Right lobe of liver (tissue), 6 donors: ENCODE measurements around the gene BCL2. TPM values are rescaled to one million over a fixed set of nuclear protein-coding genes. Genes with fewer than 3 reads are reported as not detected.

ENCODE experiments used
- ATAC-seq, 4 donors: fragments of 200-7000 bp; cut with Tn5 transposase; one replicate each; pipeline ENCODE4 v1.9.1; 2020; ENCODE audit warnings: mild to moderate bottlenecking in 4 of 4, moderate library complexity in 4 of 4
- DNase-seq, 3 donors: peaks; one replicate each; pipeline ENCODE4 v3.0.0-alpha.2; 2020
- H3K27ac ChIP-seq, 3 donors: fragments of 200-600 bp; one replicate each; pipeline ENCODE4 v1.8.0; 2022
- H3K27me3 ChIP-seq, 2 donors: fragments of 200-600 bp; one replicate each; pipeline ENCODE4 v1.8.0; 2022
- H3K36me3 ChIP-seq, 4 donors: fragments of 200-600 bp; sonication (generic) in 1 of 4; one replicate each; pipeline versions ENCODE4 v1.5.1 to v1.8.0; 2017 to 2022; ENCODE audit warnings: control low read depth in 1 of 4
- H3K4me1 ChIP-seq, 4 donors: fragments of 200-600 bp; sonication (generic) in 1 of 4; one replicate each; pipeline versions ENCODE4 v1.5.1 to v1.8.0; 2017 to 2022; ENCODE audit warnings: control low read depth in 1 of 4
- H3K4me3 ChIP-seq, 3 donors: fragments of 200-600 bp; one replicate each; pipeline ENCODE4 v1.8.0; 2022
- H3K9me3 ChIP-seq, 4 donors: fragments of 200-600 bp; sonication (generic) in 1 of 4; one replicate each; pipeline versions ENCODE4 v1.5.1 to v1.8.0; 2017 to 2022; ENCODE audit warnings: control low read depth in 1 of 4
- CTCF ChIP-seq, 4 donors: fragments of 200-600 bp in 3 of 4; fragments of 450-650 bp in 1 of 4; IDR thresholded peaks; one replicate each; pipeline versions ENCODE4 v1.5.1 to v1.8.0; 2016 to 2022; ENCODE audit warnings: antibody characterized with exemption in 4 of 4, mild to moderate bottlenecking in 2 of 4
- POLR2A ChIP-seq: fragments of 450-650 bp; IDR thresholded peaks from one replicate; pipeline ENCODE4 v1.6.1; 2017; ENCODE audit warnings: antibody characterized with exemption, mild to moderate bottlenecking
- WGBS: methylation state at CpG from one replicate; pipeline ENCODE4 v1.1.6; 2018; ENCODE audit warnings: low coverage, low lambda C conversion rate; ENCODE audit not compliant: insufficient coverage; ENCODE audit errors: missing lambda C conversion rate; 5-methylcytosine and 5-hydroxymethylcytosine counted together
- intact Hi-C, 2 donors: fragments of 100-400 bp; cut with DNase I; formaldehyde crosslinking; loops; one replicate each; pipeline versions ENCODE4 v1.11.2 to v1.14.1; 2022
- long read RNA-seq: library from polyadenylated mRNA; unstranded; transcript quantifications from one replicate; pipeline ENCODE4 v2.0.0, GENCODE V29; 2019
- total RNA-seq, 6 experiments: library from RNA; depleted of rRNA in 2 of 6; stranded (reverse); fragments of >200 nt in 2 of 6; fragmentation: NEBNext Ultra II Directional in 3 of 6; extraction: Animal tissue kit (Norgen Biotek cat#: 25700) in 3 of 6; gene quantifications; one replicate each; pipeline versions ENCODE4 v1.1.0 to v1.2.4, GENCODE V29; 2016 to 2023
- donor health status: DM: no; HTN: yes; CAD: no.
- donor health status: DM: no; HTN: no; CAD: no.
- donor health status: DM: no; HTN: no; CAD: no.
- donor health status: DM: no; HTN: yes; CAD: no.
- donor health status: DM: no; HTN: yes; CAD: no.

BCL2 gene
- total RNA-seq: 1 to 10 TPM in 5 of 6 experiments, under 1 TPM in 1; 0.73 to 4.7 (median 2.7) TPM
- long read RNA-seq: 0 reads

GRCh38 chr18:63319383-63320122, at the start of gene BCL2:
TSS of gene BCL2 (minus strand) at chr18:63319769.
- Histone ChIP-seq H3K9me3 (no peaks in the 10 kb centered on the region), H3K4me1 (peaks cover 0 to 22% (median 0%) of the 10 kb centered on the region in 4 donors), H3K27ac (peak within 1 kb of the TSS; percentile 17 to 65 (median 49)), H3K36me3 (no peaks in the 10 kb centered on the region), H3K27me3 (peaks cover 0 to 6% of the 10 kb centered on the region in 2 donors), H3K4me3 (peak within 1 kb of the TSS; percentile 54 to 65 (median 61))
- WGBS: 2% methylated on average over 33 of the region's 78 CpGs
- TF ChIP-seq POLR2A (no peak), CTCF (IDR thresholded peaks at IDR 0.05) (no peak)
- peak in 1 of 3 donors; percentile 57 for DNase-seq
- intact Hi-C loops: loop anchor here (10.0 kb wide), 1 partner anchor 295 kb away; no protein-coding TSS in a partner anchor
- peak; percentile 21 to 47 (median 28) for ATAC-seq

- H3K4me3 ChIP-seq: no peak overlapping the region
- no peaks in the 10 kb centered on the region for H3K9me3 ChIP-seq
- no peaks in the 10 kb centered on the region for H3K27me3 ChIP-seq
- H3K4me1 ChIP-seq: peaks cover 0 to 11% (median 0%) of the 10 kb centered on the region in 4 donors
- intact Hi-C loops: loop anchor here in 1 of 2 donors (10.0 kb wide), 1 partner anchor 56 kb away; the partner anchor contains the start of gene VPS4B
- 49% methylated on average over 4 of the region's 4 CpGs for WGBS
- no peak for TF ChIP-seq POLR2A
- TF ChIP-seq CTCF (IDR thresholded peaks at IDR 0.05): no peak
- no peak overlapping the region for H3K27ac ChIP-seq
- no peaks in the 10 kb centered on the region for H3K36me3 ChIP-seq
- ATAC-seq: no peak
- DNase-seq: no peak
These were observed 49.0 kb upstream of the BCL2 start for GRCh38 chr18:63368611-63369010.

GRCh38 chr18:63367053-63367953, 47.7 kb upstream of the BCL2 start, which contains the start of gene KDSR:
TSS of gene KDSR (minus strand) at chr18:63367206. CDS start at chr18:63367118, 88 bp downstream.
- DNase-seq (peak; percentile 95 to 98 (median 97)), ATAC-seq (peak; percentile 92 to 97 (median 93))
- no peaks in the 10 kb centered on the region for H3K9me3 ChIP-seq
- H3K4me1 ChIP-seq: peaks cover 0 to 18% (median 0%) of the 10 kb centered on the region in 4 donors
- H3K36me3 ChIP-seq: peaks cover 0 to 3% (median under 1%) of the 10 kb centered on the region in 4 donors
- no peaks in the 10 kb centered on the region for H3K27me3 ChIP-seq
- WGBS: 0% methylated on average over 6 of the region's 90 CpGs
- peak in 1 of 4 donors; percentile 3 for TF ChIP-seq CTCF (IDR thresholded peaks at IDR 0.05)
- peak; percentile 95 for TF ChIP-seq POLR2A
- peak within 1 kb of the TSS; percentile 89 to 97 (median 94) for H3K27ac ChIP-seq
- intact Hi-C loops: loop anchor here in 1 of 2 donors (10.0 kb wide), 1 partner anchor 57 kb away; the partner anchor contains the start of gene VPS4B
- H3K4me3 ChIP-seq: peak within 1 kb of the TSS; percentile 85 to 90 (median 90)
